Activated CD8-positive, alpha-beta memory T cell treated with anti-CD3 and anti-CD28 coated beads for 4 hours (primary cell): ENCODE results near the gene RAB8A.
"Not testable (repeated sequence)": the region's sequence is repeated elsewhere in the genome, so short reads cannot be mapped to it uniquely, and the experiment has no call there.

Source experiments
- DNase-seq, 2 donors: peaks; one replicate each; pipeline ENCODE4 v3.0.0-alpha.2; 2020; ENCODE audit warnings: low read depth in 2 of 2

Gene RAB8A

DNA sequence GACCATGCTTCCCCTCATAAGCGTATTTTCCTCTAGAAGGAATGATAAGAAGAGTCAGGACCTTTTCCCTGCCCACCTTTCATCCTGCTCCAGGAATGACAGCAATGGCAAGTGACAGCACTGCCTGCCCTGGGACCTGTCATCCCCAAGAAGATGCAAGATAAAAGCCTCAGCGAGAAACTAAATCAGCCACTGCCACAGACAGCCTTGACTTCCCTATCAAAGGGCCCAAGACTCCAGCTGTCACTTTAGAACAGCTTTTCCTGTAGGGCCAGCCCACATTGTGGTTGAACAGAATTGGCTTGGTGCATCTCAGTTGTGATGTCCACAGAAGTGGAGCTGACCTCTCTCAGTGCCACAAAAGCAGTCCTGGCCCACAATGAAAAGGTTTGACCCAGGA, 1.1 kb downstream of the RAB8A start:
- no peak for DNase-seq

DNA sequence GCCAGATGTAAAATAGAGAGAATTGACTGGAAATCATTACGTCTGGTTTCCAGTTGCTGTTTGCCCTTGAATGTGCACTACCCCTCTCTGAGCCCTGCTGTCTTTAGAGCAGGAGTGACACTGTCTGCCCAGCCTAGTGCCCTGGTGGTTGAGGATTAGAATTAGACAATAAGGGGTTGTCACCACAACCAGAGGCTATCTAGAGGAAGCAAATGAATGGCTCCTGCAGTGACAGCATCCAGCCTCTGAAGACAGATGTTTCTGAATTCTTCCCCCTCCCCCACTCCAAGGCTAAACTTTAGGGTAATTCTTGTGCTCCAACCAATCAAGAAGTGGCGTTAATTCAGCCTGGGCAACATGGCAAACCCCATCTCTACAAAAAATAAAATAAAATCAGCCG, 2.0 kb downstream of the RAB8A start:
- no peak for DNase-seq

DNA sequence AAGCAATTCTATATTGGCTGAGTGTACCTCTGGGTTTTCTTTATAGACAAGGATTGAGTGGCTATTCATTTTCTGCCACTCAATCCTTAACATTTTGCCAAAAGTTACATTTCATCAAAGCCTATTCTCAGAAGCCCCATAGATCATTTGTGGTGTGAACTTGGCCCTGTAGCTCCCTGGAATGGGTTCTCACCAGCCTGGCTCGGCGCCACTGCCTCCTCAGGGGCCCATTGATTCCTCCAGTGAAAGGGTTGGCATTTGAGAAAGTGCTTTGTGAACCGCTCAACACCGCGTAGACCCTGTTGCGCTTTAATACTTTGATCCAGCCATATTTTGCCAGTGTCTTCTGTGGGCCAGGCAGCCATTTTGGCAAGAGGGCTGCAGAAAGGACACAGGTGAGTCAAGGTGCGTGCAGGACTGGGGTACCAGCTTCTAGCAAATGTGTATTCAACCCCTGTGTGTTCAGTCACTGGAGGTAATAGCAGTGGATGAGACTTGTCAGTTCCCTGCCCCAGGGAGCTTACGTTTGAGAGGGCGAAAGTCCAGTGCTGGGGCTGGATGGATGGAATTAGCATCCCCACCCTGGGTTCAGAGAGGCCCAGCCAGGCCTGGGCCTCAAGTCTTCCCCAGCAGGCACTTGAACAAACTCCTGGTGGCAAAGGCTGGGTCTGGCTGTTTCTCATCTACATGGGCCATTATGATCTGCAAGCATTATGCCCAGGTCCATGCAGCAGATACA, 3.8 kb downstream of the RAB8A start:
- DNase-seq, result no peak

DNA sequence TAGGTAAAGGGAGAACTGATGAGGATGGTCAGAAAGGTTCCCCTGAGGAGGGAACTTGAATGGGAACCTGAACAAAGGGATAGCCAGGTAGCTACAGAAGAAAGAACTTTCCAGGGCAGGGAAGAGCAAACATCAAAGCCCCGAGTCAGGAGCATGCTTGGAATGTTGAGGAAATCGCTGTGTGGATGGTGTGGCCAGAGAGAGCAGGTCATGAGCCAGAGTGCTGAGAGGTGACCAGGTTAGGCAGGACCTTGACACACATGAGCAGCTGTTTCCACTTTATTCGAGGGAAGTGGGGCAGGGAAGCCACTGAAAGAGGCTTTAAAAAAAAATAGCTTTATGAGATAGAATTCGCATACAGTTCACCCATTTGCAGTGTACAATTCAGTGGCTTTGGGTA, 4.4 kb downstream of the RAB8A start:
- no peak for DNase-seq

DNA sequence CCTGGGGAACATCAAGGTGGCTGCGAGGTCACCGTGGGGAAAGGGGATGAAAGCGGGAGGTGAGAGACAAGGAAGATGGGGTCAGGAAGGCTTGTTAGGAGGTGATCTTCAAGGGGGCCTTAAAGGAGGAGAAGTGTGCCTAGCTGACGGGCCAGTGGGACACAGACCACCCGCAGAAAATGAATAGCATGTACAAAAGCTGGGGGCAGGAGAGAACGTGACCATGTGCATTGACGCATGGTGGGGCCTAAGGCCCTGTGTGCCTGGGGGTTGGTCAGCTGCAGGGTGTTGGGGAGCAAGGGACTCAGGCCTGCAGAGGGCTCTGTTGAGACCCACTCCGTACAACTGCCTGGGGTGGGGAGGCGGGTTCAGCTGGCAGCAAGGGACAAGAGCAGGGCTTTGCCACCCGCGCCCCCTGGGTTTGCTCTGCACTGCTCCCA, 5.9 kb downstream of the RAB8A start:
- no peak for DNase-seq

DNA sequence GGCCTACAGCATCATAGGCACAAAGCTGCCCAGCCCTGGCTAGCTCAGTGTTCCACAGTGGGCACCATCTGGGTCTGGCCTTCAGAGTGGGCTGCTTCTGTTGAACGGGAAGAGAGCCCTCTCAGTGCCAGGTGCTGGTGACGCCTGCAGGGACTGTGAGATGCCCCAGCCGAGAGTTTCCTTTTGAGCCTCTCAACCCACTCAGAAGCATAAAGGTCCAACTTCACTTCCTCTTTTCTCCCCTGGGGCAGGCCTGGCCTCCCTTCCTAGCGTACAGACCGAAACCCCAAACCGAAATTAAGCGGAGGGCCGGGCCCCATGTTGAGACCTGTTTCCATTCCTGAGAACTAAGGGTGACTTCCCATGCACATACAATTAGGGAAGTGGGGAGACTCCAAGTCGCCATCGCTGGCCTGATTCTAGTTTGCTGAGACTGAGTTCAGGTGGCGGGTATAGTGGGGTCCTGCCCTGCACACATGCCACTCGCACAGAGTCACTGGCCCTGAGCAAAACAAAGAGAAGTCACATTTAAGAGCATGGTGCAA, 6.9 kb downstream of the RAB8A start:
- no peak for DNase-seq

DNA sequence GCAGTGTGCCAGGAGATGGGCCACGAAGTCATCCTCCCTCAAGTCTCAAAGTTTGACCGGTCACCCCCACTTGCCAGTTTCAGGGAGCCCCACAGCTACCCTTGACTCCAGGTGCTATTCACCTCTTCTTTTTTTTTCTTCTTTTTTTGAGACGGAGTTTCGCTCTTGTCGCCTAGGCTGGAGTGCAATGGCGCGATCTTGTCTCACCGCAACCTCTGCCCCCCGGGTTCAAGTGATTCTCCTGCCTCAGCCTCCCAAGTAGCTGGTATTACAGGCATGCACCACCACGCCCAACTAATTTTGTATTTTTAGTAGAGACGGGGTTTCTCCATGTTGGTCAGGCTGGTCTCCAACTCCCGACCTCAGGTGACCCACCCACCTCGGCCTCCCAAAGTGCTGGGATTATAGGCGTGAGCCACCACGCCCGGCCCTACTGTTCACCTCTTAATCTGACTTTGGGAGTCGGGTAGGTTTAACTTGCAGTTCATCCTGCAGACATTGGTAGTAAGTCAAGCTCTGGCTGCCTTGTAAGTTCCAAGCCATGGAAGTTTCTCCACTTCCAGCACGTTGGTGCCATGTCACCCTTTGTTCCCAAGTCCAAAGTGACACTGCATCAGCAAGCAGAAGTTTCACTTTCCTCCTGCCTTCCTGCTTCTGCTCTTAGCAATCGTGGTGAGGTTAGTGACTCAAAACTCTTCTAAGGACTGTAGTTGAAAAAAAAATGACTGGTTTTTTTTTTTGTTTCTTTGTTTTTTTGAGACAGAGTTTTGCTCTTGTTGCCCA, 7.6 kb downstream of the RAB8A start:
- DNase-seq, result not testable (repeated sequence)

DNA sequence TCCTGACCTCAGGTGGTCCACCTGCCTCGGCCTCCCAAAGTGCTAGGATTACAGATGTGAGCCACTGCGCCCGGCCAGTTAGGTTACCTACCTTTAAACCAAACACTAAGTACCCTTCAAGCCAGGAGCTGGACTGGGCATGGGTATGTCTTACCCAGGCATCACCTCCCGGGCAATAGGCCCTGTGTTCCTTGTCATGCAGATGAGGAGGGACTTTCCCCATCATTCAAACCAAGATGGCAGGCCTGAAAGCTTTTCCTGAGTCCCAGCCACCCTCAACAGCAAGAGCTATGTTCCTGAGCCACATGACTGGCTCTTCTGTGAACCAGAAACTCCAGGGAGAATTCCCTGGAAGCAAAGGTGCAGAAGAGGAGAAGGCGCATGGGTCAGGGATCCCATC, 9.5 kb downstream of the RAB8A start:
- no peak for DNase-seq

DNA sequence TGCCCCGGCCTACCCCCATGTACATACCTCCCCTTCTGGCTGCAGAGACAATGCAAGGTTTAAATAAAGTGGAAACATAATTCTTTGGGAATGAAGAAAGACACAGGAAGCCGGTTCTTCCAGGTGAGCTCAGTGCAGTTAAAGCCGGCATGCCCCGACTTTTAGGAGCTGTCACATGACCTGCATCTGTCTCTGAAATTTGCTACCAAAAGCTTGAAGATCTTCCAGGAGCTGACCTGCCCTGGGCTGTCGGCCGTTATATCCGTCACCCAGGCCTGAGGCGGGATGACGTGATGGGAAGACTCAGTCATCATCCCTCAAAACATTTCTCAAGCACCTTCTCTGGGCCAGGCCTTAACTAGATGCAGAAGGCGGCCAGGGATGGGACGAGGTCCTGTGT, 10.3 kb downstream of the RAB8A start:
- DNase-seq, result no peak

DNA sequence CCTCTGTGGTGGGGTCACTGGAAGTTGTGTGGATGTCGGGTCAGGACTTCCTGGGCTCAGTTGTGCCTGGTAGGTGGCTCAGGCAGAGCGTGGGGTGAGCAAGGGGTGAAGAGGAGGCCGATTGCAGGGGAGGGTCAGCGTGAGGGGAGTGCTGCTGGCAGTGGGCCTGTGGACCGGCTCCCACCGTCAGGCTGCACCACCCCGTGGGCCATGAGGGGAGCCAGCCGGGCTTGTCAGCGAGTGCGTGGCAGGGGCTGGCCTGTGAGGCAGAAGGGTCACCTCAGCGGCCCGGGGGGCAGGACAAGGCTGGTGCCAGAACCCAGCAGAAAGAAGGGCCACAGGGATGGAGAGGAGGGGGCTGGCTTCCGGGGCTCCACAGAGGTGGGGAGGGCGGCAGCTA, 13.3 kb downstream of the RAB8A start:
- no peak for DNase-seq

DNA sequence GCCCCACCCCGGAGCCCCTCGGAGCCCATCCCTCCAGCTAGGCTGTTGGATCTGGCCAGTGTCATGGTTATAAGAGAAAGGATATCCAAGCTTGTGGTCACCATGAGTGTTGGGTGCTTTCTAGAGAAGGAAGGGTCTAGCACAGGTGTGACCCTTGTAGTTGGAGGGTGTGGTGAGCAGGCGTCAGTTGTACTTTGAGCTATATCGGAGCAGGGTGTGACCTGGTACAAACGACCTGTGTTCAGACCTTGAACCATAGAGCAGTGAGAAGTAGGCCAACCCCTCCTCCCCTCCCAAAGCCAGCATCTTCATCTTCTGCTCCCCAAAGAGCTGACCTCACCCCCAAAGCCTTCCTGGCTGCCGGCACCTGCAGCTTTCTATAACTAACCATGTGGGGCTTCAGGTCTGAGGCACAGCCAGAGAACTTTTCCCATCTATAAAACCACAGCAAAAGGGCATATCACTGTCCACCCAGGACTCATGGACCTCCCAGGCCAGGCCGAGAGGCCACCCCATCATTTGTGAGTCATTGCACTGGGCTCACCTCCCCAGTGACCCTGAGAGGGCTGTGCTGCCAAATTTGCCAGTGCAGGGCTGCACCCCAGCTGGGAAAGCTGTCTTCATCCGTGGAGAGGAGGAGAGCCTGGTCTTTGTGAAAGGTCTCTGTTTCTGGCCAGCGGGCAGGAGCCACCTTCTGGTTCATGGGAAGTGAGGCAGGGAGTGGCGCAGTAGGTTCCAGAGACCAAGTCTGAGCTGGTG, 14.2 kb downstream of the RAB8A start:
- DNase-seq, result no peak

DNA sequence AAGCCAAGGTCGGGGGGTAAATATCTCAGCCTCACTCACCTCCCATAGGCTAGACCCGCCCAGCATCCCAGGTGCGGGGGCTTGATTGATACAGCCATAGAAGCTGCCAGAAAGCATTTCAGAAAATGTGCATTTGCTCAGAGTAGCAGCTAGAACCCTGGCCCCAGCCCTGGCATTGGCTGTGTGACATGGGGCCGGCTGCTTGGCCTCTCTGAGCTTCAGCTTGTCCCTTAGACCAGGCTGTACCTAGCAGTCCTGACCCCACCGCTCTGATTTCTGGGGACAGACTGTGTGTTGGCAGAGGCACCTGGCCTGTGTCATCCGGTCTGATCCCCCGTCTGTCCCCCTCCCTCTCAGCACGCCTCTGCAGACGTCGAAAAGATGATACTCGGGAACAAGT, 15.4 kb downstream of the RAB8A start:
- DNase-seq, result no peak

DNA sequence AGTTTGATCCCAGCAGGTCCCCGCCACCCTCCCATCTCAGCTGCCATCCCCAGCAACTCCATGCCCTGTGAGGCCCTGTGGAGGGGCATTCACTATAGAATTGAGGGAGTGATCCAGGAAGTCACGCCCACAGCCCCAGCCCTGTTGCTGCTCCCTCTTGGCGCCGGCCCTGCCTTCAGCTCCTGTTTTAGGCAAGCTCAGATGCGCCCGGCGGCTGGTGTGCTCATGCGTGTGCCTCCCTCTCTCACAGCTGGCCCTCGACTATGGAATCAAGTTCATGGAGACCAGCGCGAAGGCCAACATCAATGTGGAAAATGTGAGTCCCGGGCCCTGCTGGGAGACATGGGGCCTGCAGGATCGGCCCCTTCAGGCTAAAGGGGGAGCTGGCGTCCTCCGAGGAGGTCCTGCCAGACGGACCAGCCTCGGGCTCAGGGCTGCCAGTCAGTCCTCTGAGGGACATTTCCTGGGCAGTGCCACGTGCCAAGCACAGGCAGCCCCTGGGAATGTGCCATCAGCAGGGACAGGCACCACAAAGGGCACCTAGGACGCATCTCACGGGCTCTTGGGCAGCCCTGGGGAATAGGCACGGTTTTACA, 16.2 kb downstream of the RAB8A start:
- no peak for DNase-seq

DNA sequence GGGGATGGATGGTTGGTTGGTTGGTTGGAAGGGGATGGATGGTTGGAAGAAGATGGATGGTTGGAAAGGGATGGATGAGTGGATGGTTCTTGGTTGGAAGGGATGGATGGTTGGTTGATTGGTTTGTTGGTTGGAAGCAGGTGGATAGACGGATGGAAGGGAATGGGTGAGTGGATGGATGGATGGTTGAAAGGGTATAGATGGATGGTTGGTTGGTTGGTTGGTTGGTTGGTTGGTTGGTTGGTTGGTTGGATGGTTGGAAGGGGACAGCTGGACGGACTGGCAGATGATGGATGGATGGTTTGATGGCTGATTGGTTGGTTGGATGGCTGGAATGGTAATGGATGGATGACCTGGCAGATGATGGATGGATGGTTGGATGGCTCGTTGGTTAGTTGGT, 20.0 kb downstream of the RAB8A start:
- DNase-seq, result no peak

DNA sequence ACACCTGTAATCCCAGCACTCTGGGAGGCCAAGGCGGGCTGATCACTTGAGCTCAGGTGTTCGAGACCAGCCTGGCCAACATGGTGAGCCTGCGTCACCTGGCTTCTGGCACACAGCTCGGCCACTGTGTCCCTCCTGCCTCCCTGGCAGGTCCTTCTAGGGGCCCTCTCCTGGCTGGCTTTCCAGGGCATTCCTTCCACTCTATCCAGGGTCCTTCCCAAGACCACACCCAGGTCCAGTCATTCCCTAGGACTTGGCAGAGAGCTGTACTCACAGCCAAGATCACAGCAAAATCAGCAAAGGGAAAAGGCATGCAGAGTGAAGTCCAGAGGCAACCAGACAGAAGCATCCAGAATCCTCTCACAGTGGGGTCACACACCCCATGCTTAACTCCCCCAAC, 22.1 kb downstream of the RAB8A start:
- no peak for DNase-seq

DNA sequence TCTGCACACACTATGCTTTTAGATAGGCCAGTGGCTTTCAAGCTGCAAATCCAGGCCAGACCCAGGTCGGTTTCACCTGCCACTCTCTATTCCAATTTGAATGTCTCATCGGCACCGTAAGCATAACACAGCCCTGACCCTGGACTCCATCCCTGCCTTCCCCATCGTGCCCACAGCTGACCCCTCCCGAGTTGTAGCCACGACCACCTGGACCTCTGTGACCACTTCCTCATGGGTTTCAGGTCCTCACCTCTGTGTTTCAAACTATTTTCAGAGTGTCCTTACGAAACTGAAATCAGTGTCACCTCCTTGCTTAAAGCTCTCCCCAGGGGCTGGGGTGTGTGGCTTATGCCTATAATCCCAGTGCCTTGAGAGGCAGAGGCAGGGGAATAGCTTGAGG, 22.8 kb downstream of the RAB8A start:
- DNase-seq, result no peak

DNA sequence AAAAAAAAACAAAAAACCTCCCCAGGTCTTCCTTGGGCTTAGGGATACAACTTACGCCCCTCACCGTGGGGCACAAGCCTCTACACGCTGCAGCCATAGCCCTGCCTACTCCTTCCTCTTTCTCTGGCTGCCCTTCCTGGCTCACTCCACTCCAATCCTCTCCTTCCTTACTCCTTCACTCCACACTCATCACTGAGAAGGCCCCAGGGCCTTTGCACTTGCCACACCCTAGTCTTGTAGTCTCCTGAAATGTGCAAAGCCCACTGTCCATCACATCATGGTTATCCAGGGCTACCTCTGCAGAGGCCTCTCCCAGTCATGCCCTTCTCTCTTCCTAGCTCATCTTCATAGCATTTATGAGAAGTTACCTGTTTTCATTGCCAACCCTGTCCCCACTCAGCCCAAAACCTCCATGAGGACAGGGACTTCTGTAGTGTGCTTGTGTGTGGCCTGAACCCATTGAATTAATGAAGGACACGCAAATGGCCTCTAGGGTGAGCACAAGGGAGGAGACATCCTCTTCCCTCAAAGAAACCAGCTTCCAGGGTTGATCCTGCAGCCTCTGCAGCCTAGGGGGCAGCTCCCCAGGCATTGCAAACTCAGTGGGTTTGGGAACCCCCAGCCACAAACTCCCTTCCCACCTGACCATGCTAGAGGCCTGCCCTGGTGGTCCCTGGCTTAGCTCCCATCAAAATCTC, 23.9 kb downstream of the RAB8A start:
- DNase-seq, result no peak

DNA sequence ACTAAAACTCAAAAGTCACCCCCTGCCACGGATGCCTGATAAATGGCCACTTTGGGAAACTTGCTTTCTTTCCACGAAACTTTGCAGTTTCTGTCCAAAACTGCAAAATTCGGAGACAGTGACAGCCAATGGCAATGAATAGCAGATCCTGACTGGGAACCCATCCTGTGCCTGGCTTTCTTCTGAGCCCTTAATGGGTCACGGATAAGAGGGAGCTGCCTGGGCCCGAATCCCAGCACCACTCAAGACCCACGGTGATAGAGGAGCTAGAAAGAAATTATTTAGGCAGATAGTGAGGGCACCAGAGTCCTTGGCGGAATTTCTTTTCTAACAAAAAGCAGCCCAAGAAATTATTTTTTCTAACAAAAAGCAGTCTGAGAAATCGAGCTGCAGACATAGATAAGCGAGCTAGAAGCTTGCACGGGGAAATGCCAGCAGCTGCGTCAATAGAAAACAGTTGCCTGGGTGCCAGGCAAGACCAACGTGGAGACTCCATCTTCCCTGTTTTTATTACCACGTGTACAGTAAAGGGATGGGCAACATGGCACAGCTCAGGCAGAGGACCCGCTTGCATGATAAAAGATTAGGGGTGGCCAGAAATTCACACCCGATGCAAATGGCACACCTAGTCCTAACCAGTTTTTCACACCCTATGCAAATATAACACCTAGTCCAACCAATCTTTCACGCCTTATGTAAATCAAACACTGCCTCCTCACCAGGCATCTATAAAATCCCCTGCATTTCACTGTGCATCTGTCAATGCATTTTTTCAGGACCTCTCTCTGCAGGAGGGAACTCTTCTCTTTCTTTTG, 24.7 kb downstream of the RAB8A start:
- no peak for DNase-seq

DNA sequence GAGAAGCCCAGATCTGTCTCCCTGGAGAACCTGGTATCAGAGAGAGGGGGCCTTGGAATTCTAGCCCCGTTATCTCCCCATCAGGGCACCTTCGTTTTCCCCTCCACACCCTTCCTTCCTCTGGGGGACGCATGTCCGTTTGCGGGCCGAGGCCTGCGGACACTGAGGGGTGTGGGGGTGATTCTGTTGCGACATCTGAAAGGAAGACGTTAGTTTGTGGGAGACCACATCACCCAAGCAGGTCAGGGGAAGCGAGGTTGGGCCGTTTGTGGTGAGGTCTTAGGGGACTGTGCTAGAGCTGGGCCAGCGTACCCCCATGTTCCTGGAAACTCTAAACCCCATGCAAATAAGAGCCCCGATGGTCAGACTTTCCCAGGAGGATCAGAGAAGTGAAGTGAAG, 28.1 kb downstream of the RAB8A start:
- DNase-seq, result no peak

DNA sequence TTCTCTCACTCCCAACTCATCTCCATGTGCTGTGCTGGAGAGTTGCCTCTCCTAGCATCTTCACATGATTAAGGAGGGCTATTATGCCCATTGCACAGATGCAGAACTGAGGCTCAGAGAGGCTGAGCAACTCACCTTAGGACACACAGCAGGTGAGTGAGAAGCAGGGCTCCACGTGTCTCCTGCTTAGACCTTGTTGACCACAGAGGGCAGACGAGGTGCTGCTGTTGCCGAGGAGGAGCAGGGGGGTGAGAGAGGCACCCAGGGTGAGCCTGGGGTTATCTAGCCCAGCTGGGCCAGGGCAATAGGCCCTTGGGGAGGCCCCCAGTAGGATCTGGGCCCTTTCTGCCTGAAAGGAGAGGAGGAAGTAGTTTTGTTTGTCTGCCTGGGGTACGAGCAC, 29.4 kb downstream of the RAB8A start:
- DNase-seq, result no peak
